Prostate gland (tissue), 2 donors: Measurements from ENCODE around the gene NMD3. TPM values are rescaled to one million over a fixed set of nuclear protein-coding genes. Genes with fewer than 3 reads are reported as not detected.

Experiments
- DNase-seq: peaks from one replicate; pipeline ENCODE4 v3.0.0-alpha.2; 2019; ENCODE audit warnings: low spot score
- H3K27ac ChIP-seq, 2 donors: fragments of 200-600 bp; sonication (generic); 2 replicates each; pipeline ENCODE4 v1.5.1; 2017 to 2019
- H3K27me3 ChIP-seq: fragments of 200-600 bp; sonication (generic); replicated peaks from 2 replicates; pipeline ENCODE4 v1.5.1; 2019; ENCODE audit not compliant: insufficient read depth
- H3K36me3 ChIP-seq, 2 donors: fragments of 200-600 bp; sonication (generic); 1 replicate in 1 of 2; 2 replicates in 1 of 2; pipeline versions ENCODE4 v1.5.1 to v1.8.1; 2017 to 2019
- H3K4me1 ChIP-seq: fragments of 200-600 bp; sonication (generic); replicated peaks from 2 replicates; pipeline ENCODE4 v1.5.1; 2019
- H3K4me3 ChIP-seq, 2 donors: fragments of 200-600 bp; sonication (generic); 2 replicates each; pipeline ENCODE4 v1.5.1; 2017 to 2019
- H3K9me3 ChIP-seq: fragments of 200-600 bp; sonication (generic); 2 replicates; pipeline ENCODE4 v1.5.1; 2017
- POLR2A ChIP-seq: fragments of 450-650 bp; IDR thresholded peaks from one replicate; pipeline ENCODE4 v1.6.1; 2016; ENCODE audit warnings: antibody characterized with exemption, mild to moderate bottlenecking
- POLR2AphosphoS5 ChIP-seq: sonication (generic); formaldehyde crosslinking; IDR thresholded peaks from one replicate; pipeline ENCODE4 v1.6.1; 2017; ENCODE audit warnings: antibody characterized with exemption
- WGBS: methylation state at CpG from one replicate; pipeline ENCODE4 v1.1.5; 2018; 5-methylcytosine and 5-hydroxymethylcytosine counted together
- intact Hi-C: fragments of 100-400 bp; cut with DNase I; formaldehyde crosslinking; loops from one replicate; pipeline ENCODE4 v1.14.2; 2022
- total RNA-seq, 2 donors: library from RNA; depleted of rRNA; stranded (reverse); fragments of >200 nt; gene quantifications; one replicate each; pipeline ENCODE4 v1.1.0, GENCODE V29; 2016
- TF ChIP-seq, protein P1 (sequence below), 4 experiments: fragments of 200-600 bp in 2 of 4; fragments of 450-650 bp in 2 of 4; sonication (generic) in 2 of 4; IDR thresholded peaks; 1 replicate in 3 of 4; 2 replicates in 1 of 4; pipeline ENCODE4 v1.5.1; 2016 to 2019; ENCODE audit warnings: antibody characterized with exemption in 4 of 4, mild to moderate bottlenecking in 2 of 4, moderate library complexity in 2 of 4

Gene NMD3
- total RNA-seq, 2 donors from 2014 or later, result 29.5 to 52.0 TPM

DNA sequence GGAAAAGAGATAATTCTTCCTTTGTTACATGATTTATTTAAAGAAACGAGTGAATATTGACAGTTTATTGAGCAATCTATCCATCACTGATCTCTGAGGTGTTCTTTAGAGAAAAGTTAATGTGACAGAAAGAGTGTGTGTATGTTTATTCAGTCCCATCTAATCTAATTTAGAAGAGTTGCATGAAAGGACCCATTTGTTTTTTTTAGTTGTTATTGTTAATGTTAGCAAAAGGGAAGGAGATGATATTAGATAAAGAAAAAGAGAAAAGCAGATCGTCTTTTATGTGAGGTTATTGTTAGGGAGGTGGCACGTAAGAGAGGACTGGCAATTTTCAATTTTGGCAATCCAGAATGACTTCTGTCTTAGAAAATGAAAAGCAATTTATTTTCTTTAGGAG is 46.5 kb downstream of the NMD3 start:
- intact Hi-C loops, result no loop called here
- Histone ChIP-seq H3K27ac (no peak overlapping the region), H3K27me3 (no peaks in the 10 kb centered on the region), H3K4me3 (no peak overlapping the region), H3K36me3 (no peaks in the 10 kb centered on the region), H3K9me3 (no peaks in the 10 kb centered on the region), H3K4me1 (no peaks in the 10 kb centered on the region)
- TF ChIP-seq POLR2A, result no peak
- TF ChIP-seq, protein P1, sequence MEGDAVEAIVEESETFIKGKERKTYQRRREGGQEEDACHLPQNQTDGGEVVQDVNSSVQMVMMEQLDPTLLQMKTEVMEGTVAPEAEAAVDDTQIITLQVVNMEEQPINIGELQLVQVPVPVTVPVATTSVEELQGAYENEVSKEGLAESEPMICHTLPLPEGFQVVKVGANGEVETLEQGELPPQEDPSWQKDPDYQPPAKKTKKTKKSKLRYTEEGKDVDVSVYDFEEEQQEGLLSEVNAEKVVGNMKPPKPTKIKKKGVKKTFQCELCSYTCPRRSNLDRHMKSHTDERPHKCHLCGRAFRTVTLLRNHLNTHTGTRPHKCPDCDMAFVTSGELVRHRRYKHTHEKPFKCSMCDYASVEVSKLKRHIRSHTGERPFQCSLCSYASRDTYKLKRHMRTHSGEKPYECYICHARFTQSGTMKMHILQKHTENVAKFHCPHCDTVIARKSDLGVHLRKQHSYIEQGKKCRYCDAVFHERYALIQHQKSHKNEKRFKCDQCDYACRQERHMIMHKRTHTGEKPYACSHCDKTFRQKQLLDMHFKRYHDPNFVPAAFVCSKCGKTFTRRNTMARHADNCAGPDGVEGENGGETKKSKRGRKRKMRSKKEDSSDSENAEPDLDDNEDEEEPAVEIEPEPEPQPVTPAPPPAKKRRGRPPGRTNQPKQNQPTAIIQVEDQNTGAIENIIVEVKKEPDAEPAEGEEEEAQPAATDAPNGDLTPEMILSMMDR (IDR thresholded peaks at IDR 0.05), result no peak
- TF ChIP-seq POLR2AphosphoS5, result no peak
- 44% methylated on average over 3 of the region's 3 CpGs for WGBS
- DNase-seq, result no peak

DNA sequence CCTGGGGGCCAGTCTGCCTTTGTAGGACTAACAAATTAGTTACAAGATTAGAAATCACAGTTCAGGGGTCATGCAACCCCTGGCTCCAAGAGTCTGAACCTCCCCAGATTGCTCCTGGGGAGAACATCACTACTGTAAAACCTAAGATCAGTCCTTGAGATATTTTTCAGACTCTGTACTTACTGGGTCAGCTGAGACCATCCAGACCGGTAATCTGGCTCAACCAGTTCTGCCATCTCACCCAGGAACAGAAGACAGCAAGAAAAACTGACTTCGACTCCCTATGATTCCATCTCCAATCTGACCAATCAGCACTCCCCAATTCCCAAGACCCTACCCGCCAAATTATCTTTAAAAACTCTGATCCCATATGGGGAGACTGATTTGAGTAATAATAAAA is 47.5 kb downstream of the NMD3 start:
- 63% methylated on average over 3 of the region's 3 CpGs for WGBS
- intact Hi-C loops, result no loop called here

DNA sequence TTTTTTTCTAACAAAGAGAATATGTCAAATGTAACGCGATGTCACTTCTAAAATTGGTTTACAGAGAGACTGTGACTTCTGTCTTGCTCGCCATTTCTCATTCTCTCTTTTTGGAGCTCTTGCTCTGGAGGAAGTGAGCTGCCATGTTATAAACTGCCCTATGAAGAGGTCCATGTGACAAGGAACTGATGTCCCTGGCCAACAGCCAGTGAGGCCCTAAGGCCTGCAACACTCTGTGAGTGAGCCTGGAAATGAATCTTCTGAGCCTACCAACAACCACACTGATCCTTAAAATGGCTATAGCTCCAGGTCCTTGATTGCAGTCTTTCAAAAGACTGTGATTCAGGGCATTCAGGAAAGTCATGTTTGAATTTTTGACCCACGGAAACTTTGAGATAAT is 49.9 kb downstream of the NMD3 start:
- no peak for DNase-seq
- WGBS, result 82% methylated on average over 4 of the region's 4 CpGs
- no peaks in the 10 kb centered on the region for H3K36me3 ChIP-seq
- TF ChIP-seq POLR2AphosphoS5 (no peak), POLR2A (no peak)
- TF ChIP-seq, protein P1 (IDR thresholded peaks at IDR 0.05), result no peak
- H3K4me3 ChIP-seq, result no peak overlapping the region
- intact Hi-C loops, result no loop called here
- no peak overlapping the region for H3K27ac ChIP-seq
- no peaks in the 10 kb centered on the region for H3K9me3 ChIP-seq
- H3K27me3 ChIP-seq, result no peaks in the 10 kb centered on the region
- H3K4me1 ChIP-seq, result no peaks in the 10 kb centered on the region

More for the DNA sequence above, 47.5 kb downstream of the NMD3 start:
- Histone ChIP-seq H3K36me3 (no peaks in the 10 kb centered on the region), H3K27me3 (no peaks in the 10 kb centered on the region), H3K4me1 (no peaks in the 10 kb centered on the region), H3K4me3 (no peak overlapping the region), H3K9me3 (no peaks in the 10 kb centered on the region), H3K27ac (no peak overlapping the region)
- no peak for DNase-seq
- no peak for TF ChIP-seq POLR2A
- TF ChIP-seq, protein P1 (IDR thresholded peaks at IDR 0.05), result no peak
- TF ChIP-seq POLR2AphosphoS5, result no peak

DNA sequence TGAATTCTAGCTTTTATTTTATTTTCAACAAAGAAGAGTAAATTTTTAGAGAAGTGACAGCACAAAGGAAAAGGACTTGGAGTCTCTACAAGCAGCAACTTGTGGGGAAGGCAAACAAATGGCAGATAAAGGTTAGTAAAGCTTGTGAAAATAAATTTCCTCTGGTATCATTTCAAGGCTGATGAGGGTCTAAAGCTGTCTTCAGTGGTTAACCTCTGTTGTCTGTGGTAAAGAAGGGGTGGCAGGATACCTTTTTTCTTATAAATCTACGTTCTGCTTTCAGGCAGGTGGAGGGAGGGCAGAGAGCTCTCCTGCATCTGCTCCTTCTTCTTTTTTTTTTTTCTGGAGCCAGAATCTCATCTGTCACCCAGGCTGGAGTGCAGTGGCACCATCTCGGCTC is 50.5 kb downstream of the NMD3 start:
- intact Hi-C loops, result loop anchor here (2.0 kb wide), 1 partner anchor 151 kb away; no protein-coding TSS in a partner anchor
- Histone ChIP-seq H3K27me3 (no peaks in the 10 kb centered on the region), H3K36me3 (no peaks in the 10 kb centered on the region), H3K9me3 (no peaks in the 10 kb centered on the region), H3K4me3 (no peak overlapping the region), H3K27ac (no peak overlapping the region), H3K4me1 (no peaks in the 10 kb centered on the region)
- no peak for DNase-seq
- TF ChIP-seq POLR2AphosphoS5 (no peak), POLR2A (no peak)
- TF ChIP-seq, protein P1 (IDR thresholded peaks at IDR 0.05), result no peak
- WGBS, result 49% methylated on average over 2 of the region's 2 CpGs

DNA sequence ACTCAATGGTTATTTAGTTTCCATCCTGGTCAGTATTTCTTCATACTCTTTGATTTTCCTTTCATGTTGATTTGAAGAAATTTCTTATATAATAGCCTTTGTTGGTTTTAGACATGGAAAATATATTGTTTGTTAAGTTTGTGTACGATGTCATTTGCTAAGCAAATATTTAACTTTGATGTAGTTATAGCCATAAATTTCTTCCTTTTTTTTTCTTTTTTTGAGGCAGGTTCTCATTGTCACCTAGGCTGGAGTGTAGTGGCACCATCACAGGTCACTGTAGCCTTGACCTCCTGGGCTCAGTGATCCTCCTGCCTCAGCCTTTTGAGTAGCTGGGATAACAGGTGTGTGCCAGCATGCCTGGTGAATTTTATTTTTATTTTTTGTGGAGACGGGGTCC is 51.4 kb downstream of the NMD3 start:
- intact Hi-C loops, result loop anchor here (2.0 kb wide), 1 partner anchor 150 kb away; no protein-coding TSS in a partner anchor
- 74% methylated on average over 2 of the region's 2 CpGs for WGBS

More for the DNA sequence above, 51.4 kb downstream of the NMD3 start:
- TF ChIP-seq POLR2AphosphoS5, result no peak
- TF ChIP-seq, protein P1 (IDR thresholded peaks at IDR 0.05), result no peak
- H3K4me1 ChIP-seq, result no peaks in the 10 kb centered on the region
- no peaks in the 10 kb centered on the region for H3K36me3 ChIP-seq
- no peak overlapping the region for H3K27ac ChIP-seq
- no peak for DNase-seq
- no peaks in the 10 kb centered on the region for H3K9me3 ChIP-seq
- H3K4me3 ChIP-seq, result no peak overlapping the region
- no peaks in the 10 kb centered on the region for H3K27me3 ChIP-seq
